GM19099 (cell line): Measurements from ENCODE around the gene INMT.

ENCODE experiments used
- POLR2A ChIP-seq: IDR thresholded peaks from 3 replicates; pipeline ENCODE4 v1.6.1; 2011; ENCODE audit warnings: low read depth; ENCODE audit not compliant: insufficient read length; ENCODE audit errors: extremely low read depth

INMT gene

GRCh38 chr7:30787486-30787885 is 35.6 kb downstream of the INMT start:
- TF ChIP-seq POLR2A = no peak

- no peak for TF ChIP-seq POLR2A
These were observed 36.9 kb downstream of the INMT start for GRCh38 chr7:30788640-30789333.

- TF ChIP-seq POLR2A = no peak
These were observed 37.4 kb downstream of the INMT start for GRCh38 chr7:30789334-30789711.

- no peak for TF ChIP-seq POLR2A
These were observed 38.4 kb downstream of the INMT start for GRCh38 chr7:30790356-30790755.

GRCh38 chr7:30791114-30791513 is 39.2 kb downstream of the INMT start:
- no peak for TF ChIP-seq POLR2A

- TF ChIP-seq POLR2A = no peak
These were observed 43.4 kb downstream of the INMT start for GRCh38 chr7:30795161-30795948.

- no peak for TF ChIP-seq POLR2A
These were observed 44.4 kb downstream of the INMT start for GRCh38 chr7:30796105-30796869.

GRCh38 chr7:30797176-30798040 is 45.5 kb downstream of the INMT start:
- no peak for TF ChIP-seq POLR2A

GRCh38 chr7:30799206-30799975 is 47.5 kb downstream of the INMT start:
- TF ChIP-seq POLR2A = no peak

- TF ChIP-seq POLR2A = no peak
These were observed 48.2 kb downstream of the INMT start for GRCh38 chr7:30799976-30800661.

GRCh38 chr7:30800785-30801252 is 48.9 kb downstream of the INMT start:
- no peak for TF ChIP-seq POLR2A

- no peak for TF ChIP-seq POLR2A
These were observed 50.9 kb downstream of the INMT start for GRCh38 chr7:30802812-30803211.

- no peak for TF ChIP-seq POLR2A
These were observed 52.2 kb downstream of the INMT start for GRCh38 chr7:30804078-30804661.
